Type B pancreatic cell (in vitro differentiated cells): ENCODE results near the gene LTK. TPM values are rescaled to one million over a fixed set of nuclear protein-coding genes. Genes with fewer than 3 reads are reported as not detected.

ENCODE experiments used
- DNase-seq: peaks from one replicate; pipeline ENCODE4 v3.0.0; 2021; ENCODE audit warnings: mixed read lengths; ENCODE audit not compliant: unreplicated experiment; ENCODE audit errors: extremely low spot score
- H3K27ac Mint-ChIP-seq: 2 replicates; pipeline ENCODE4 v1.8.0; 2021; ENCODE audit warnings: mild to moderate bottlenecking, mixed read lengths
- H3K27me3 Mint-ChIP-seq: 2 replicates; pipeline ENCODE4 v1.8.0; 2021; ENCODE audit warnings: mixed read lengths
- H3K36me3 Mint-ChIP-seq: 2 replicates; pipeline ENCODE4 v1.8.0; 2021; ENCODE audit warnings: mixed read lengths
- H3K4me1 Mint-ChIP-seq: one replicate; pipeline ENCODE4 v1.8.0; 2021; ENCODE audit warnings: mixed read lengths; ENCODE audit not compliant: unreplicated experiment
- H3K4me3 Mint-ChIP-seq: 2 replicates; pipeline ENCODE4 v1.8.0; 2021; ENCODE audit warnings: mild to moderate bottlenecking, mixed read lengths
- H3K9me3 Mint-ChIP-seq: 2 replicates; pipeline ENCODE4 v1.8.0; 2021; ENCODE audit warnings: mixed read lengths
- CTCF ChIP-seq: fragments of 200-600 bp; sonication (generic); conservative IDR thresholded peaks from 2 replicates; pipeline ENCODE4 v1.5.0; 2021; ENCODE audit warnings: antibody characterized with exemption, mild to moderate bottlenecking
- total RNA-seq: library from RNA; stranded (reverse); gene quantifications from 2 replicates; pipeline ENCODE4 v1.2.1, GENCODE V29; 2021; ENCODE audit warnings: low replicate concordance

LTK gene
- total RNA-seq, 1 donor from 2014 or later, result 0.51 TPM

- Mint-ChIP-seq H3K27ac (no peak overlapping the region), H3K4me3 (no peak overlapping the region), H3K9me3 (no peaks in the 10 kb centered on the region), H3K4me1 (peaks cover 3% of the 10 kb centered on the region), H3K36me3 (peaks cover 42% of the 10 kb centered on the region), H3K27me3 (no peaks in the 10 kb centered on the region)
- no peak for DNase-seq
- no peak for TF ChIP-seq CTCF
Observed at GRCh38 chr15:41466711-41467110, 46.9 kb downstream of the LTK start.

GRCh38 chr15:41465822-41466421, 47.7 kb downstream of the LTK start:
- TF ChIP-seq CTCF, result peak; percentile 88
- Mint-ChIP-seq H3K9me3 (no peaks in the 10 kb centered on the region), H3K36me3 (peaks cover 37% of the 10 kb centered on the region), H3K27me3 (no peaks in the 10 kb centered on the region), H3K4me1 (peaks cover 3% of the 10 kb centered on the region), H3K4me3 (no peak overlapping the region), H3K27ac (no peak overlapping the region)
- no peak for DNase-seq

GRCh38 chr15:41464889-41465580, 48.6 kb downstream of the LTK start:
- TF ChIP-seq CTCF, result no peak
- no peak for DNase-seq
- Mint-ChIP-seq H3K9me3 (no peaks in the 10 kb centered on the region), H3K4me1 (peaks cover 3% of the 10 kb centered on the region), H3K36me3 (peaks cover 31% of the 10 kb centered on the region), H3K27ac (no peak overlapping the region), H3K27me3 (no peaks in the 10 kb centered on the region), H3K4me3 (no peak overlapping the region)

GRCh38 chr15:41462084-41462795, 51.4 kb downstream of the LTK start:
- no peak for DNase-seq
- no peak for TF ChIP-seq CTCF
- peaks cover 40% of the 10 kb centered on the region for H3K36me3 Mint-ChIP-seq
- no peaks in the 10 kb centered on the region for H3K27me3 Mint-ChIP-seq
- no peaks in the 10 kb centered on the region for H3K9me3 Mint-ChIP-seq
- peaks cover 3% of the 10 kb centered on the region for H3K4me1 Mint-ChIP-seq
- no peak overlapping the region for H3K4me3 Mint-ChIP-seq
- H3K27ac Mint-ChIP-seq, result no peak overlapping the region

Other genes starting within 250 kb of the LTK start
- 7.3 and 15.8 TPM in 2 replicates for gene OIP5, start 181.2 kb downstream of the LTK start, total RNA-seq
- 38.8 and 113 TPM in 2 replicates for gene NUSAP1, start 180.9 kb downstream of the LTK start, total RNA-seq
- gene NDUFAF1, start 111.3 kb downstream of the LTK start, total RNA-seq, result 17.5 and 19.4 TPM in 2 replicates
- 39.8 and 54.4 TPM in 2 replicates for gene RTF1, start 96.7 kb downstream of the LTK start, total RNA-seq
- 1.5 and 1.9 TPM in 2 replicates for gene ITPKA, start 20.0 kb downstream of the LTK start, total RNA-seq
- 54.4 and 68.3 TPM in 2 replicates for gene RPAP1, start 30.4 kb upstream of the LTK start, total RNA-seq
- gene TYRO3, start 45.4 kb upstream of the LTK start, total RNA-seq, result 43.0 and 44.1 TPM in 2 replicates
- 45.4 and 54.9 TPM in 2 replicates for gene MGA, start 146.6 kb upstream of the LTK start, total RNA-seq